IMR-90 (cell line): ENCODE data around the gene TANC2.

Source experiments
- BHLHE40 ChIP-seq: fragments of 150-350 bp; IDR thresholded peaks from 2 replicates; pipeline ENCODE4 v1.6.1; 2016; ENCODE audit warnings: mild to moderate bottlenecking, low read depth, low read length
- CEBPB ChIP-seq: IDR thresholded peaks from 2 replicates; pipeline ENCODE4 v1.6.1; 2012; ENCODE audit warnings: low read depth, low read length, improper control_type of control experiment
- CTCF ChIP-seq: conservative IDR thresholded peaks from 2 replicates; pipeline ENCODE4 v1.5.1; 2012; ENCODE audit warnings: mild to moderate bottlenecking, low read depth, low read length, improper control_type of control experiment
- MXI1 ChIP-seq: IDR thresholded peaks from 2 replicates; pipeline ENCODE4 v1.6.1; 2012; ENCODE audit warnings: low read depth, mild to moderate bottlenecking, low read length, moderate library complexity, borderline replicate concordance
- POLR2A ChIP-seq: IDR thresholded peaks from 2 replicates; pipeline ENCODE4 v1.6.1; 2012; ENCODE audit warnings: mild to moderate bottlenecking, low read depth, low read length

- TF ChIP-seq CTCF (no peak), MXI1 (no peak), BHLHE40 (no peak), POLR2A (no peak), CEBPB (peak; percentile 52; the same call in 1 of the 2 replicates)
Observed at GRCh38 chr17:62925267-62925836, 40.7 kb upstream of the TANC2 start.
